ENCODE results near the gene ITFG1.
"Not testable (repeated sequence)": the region's sequence is repeated elsewhere in the genome, so short reads cannot be mapped to it uniquely, and the experiment has no call there.

The ITFG1 gene

DNA sequence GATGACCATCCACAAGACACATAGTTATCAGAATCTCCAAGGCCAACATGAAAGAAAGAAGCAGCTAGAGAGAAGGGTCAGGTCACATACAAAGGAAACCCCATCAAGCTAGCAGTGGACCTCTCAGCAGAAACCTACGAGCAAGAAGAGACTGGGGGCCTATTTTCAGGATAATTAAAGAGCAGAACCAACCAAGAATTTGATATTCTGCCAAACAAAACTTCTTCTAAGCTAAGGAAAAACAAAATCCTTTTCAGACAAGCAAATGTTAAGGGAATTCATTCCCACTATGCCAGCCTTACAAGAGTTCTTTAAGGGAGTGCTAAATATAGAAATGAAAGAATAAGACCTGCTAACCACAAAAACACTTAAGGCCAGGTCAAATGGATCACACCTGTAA, 47.8 kb downstream of the ITFG1 start:
- no peak for DNase-seq

DNA sequence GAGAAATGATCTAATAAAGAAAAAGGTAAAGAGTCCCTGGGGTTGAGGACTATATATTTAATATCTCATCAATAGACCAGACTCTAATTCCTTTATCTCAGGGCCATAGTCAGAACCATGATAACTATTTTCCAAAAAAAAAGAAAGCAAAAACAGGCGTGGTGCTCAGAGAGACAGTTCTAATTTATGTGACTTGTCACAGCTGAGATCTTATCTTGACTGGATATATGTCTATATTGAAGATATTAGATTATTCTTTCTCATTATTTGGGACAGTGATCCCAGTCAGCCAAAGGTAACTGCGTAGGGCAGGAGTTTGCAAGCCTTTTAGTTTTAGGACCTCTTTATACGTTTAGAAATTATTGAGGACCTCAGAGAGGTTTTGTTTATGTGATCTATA, 52.4 kb downstream of the ITFG1 start:
- no peak for DNase-seq

DNA sequence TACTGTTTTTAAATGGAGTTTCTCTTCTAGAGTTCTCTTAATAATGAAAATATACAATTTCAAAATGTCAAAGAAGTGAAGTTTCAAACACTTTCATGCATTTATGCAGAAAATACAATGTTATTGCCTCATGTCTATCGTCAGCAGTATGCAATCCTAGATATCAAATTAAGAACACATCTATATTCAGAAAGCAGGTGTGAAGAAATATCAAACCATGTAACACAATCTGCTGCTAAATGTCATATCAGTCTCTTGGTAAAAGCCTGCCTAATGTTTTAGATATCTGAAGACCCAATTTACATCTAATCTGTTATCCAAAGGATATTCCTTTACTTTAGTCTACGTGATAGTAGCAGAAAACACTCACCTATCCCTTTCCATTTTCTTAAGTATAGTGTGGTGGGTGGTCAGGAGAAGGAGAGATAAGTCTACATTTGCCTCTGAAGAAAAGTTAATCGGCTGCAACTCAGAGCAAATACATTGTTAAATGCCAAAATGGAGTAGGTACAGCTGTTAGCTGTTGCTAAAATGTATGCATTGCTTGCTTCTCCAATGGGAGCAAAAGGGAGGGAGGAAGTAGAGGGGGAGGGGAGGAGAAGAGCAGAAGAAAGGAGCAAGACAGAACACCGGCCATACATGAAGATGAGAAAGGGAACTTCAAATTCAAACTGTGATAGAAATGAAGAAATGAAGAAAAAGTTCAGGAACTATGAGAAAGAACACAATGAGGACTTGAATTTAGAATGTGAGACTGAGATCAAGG, 64.9 kb downstream of the ITFG1 start:
- DNase-seq: no peak

DNA sequence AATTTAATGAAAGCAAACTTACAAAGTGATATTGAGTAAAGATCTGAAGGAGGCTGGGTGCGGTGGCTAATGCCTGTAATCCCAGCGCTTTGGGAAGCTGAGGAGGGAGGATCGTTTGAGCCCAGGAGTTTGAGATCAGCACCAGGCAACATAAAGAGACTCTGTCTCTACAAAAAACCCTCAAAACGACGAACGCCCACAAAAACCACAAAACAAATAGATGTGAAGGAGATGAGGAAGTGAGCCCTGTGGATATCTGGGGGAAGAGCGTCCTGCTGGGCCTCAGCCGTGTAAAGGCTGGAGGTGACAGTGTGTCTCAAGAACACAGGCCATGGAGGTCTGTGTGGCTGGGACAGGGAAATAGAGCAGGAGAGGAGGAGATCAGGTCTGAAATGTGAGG, 68.8 kb downstream of the ITFG1 start:
- DNase-seq: no peak

DNA sequence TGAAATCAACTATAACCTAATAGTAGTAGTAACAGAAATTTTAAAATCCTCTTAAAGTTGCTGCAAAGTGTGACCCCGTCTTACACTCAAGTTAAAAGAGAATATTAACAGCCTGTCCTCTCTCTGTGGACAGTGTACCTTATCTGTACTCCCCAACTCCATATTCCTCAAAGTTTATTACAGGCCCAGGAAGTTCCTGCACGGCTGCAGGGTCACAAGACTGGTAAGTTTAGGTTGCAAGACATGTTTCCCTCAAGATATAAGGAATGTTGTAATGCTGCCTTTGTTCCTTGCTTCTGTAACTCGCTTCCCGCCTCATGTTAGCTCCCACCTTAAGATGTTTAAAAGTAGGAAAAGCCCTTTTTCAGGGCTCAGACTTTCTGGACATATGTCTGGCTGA, 72.2 kb downstream of the ITFG1 start:
- DNase-seq: no peak

DNA sequence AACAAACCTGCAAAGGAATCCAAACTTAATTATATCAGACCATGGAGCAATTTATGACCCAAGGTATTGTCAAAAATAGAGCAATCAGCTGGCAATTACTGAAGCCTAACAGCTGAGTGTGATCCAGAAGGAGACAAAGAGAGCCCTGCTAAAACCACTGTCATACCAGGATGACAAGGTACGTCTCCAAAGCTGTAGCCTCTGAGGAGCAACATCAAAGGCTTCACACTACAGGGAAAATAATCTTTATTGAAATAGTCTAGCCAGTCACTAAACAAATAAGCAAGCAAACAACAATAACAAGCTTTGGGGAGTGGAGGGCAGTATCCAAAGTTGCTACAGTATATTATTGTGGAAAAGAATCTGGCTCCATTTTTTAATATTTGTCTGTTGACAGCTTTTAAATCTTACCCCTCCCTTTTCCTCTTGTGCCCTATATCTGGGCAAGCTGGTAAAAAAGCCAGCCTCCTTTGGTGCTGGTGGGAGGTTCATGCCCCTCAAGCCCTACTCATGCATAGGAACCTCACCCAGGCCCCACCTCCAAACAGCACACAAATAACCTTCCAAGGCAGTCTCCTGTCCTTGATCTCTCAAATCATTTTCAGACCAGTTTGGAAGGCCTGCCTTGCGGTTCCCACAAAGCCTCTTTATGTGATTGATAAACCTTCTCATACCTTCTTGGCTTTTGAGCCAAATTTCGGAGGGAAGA, 73.7 kb downstream of the ITFG1 start:
- DNase-seq: no peak

DNA sequence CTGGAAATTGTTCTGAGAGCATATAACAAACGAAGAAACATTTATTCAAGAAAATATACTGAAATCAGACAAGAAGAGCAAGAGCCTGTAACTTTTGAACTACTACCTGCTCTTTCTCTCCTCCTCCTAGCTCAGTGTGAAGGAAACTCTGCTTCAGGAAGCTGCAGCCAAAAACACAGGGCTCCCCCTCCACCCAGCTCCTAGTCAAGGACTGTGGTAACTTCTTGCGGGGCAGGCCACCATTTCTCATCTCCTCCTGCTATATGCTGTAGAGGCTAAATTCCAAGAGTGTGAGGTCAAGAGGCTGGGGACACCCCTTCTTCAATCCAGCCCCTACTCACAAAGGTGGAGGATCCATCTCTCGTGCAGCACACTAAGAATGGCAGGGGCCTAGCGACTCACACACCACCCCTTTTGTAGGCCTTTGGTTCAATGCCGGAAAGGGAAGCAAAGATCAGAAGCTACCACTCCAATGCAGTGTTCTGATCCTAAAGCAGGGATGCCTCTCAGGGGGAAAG, 74.6 kb downstream of the ITFG1 start:
- no peak for DNase-seq

DNA sequence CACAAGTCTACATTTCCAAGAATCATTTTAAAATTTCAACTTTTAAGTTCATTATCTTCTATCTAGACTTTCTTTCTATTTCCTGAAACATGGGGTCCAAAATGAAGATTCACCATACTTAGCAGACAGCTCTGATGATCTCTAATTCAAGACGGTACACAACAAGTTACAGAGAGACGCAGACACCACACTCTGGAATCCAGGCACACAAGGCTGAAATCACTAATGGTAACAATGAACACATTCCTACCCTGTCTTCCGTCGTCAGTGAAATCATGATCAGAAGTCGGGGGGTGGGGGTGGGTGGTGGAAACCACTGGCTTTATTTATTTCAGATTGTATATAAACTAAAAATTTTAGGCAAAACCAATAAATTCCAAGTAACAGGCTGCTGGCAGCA, 78.5 kb downstream of the ITFG1 start:
- DNase-seq: no peak

DNA sequence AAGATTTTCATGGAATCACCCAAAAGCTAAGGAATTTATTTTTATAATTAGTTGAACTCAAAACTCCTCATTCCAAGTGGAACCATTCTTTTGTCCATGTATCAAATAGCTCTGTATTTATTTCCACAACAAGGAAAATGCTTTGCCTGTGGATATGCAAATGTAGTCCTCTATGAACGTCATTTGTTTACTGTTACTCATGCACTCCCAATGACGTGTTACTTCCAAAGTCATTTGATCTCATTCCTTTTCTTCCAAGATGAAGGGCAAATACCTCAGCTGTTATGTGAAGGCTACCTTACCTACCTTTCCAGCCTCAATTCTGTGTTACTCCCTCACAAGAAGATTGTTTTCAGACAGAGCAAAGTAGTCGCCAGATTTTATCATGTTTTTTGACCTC, 83.7 kb downstream of the ITFG1 start:
- DNase-seq: no peak

DNA sequence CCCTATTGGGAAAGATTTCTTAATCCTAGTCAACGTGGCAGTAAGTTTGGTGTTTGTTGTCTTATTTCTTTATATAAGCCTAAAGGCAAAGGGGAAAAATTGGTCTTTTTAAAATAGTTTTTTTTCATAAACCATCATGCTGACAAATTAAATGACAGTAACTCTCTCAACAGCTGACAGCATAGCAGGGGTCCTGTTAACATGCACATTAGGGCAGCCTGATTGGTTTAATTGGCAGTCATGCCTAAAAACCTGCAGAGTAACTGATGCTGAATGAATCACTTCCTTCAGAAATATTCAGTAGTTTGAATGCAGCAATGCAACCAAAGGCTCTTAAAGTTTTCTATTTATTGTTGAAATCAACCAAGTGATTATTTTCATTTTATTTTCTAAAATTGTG, 85.4 kb downstream of the ITFG1 start:
- DNase-seq: no peak

DNA sequence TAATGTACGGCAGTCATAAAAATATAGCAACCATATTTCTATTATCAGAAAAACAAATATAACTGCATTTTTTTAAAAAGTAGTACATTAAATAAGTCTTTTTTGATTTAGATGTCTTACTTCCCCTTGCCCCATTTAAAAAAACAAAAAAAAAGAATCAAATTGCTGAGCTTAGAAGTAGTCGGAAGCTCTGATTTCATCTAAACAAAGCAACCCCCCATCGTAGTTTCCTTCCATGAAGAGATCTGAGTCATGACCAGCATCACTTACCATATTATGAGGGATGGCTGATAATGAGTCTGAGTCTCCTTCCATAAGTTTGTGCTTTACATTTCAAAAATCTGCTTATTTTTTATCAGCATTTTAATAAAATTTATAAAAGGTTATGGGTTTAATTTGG, 86.2 kb downstream of the ITFG1 start:
- DNase-seq: no peak

DNA sequence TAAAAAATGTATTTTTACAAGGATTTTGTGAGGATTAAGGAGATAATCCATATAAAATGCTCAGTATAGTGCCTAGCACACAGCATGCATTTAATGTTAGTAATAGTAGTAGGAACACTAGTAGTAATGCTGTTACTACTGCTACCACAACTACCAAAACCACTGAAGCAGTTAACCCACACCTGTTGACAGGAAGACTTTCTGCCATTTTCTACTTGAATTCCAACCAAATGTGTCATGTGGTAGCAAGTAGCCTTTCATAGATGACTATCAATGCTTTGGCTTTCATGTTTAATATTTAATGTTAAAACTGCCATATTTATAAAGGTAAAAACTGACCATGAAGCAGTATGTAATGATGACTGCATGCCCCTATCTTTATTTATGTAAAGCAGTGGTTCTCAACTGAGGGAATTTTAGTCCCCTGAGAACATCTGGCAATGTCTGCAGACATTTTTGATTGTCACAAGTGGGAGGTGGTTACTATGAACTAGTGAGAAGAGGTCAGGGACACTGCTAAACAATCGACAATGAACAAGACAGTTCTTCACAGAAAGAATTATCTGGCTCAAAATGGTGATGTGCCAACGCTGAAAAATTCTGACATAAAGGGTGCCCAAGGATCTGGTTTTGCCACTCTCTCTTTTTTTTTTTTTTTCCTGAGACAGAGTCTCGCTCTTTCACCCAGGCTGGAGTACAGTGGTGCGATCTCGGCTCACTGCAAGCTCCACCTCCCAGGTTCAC, 89.4 kb downstream of the ITFG1 start:
- no peak for DNase-seq

DNA sequence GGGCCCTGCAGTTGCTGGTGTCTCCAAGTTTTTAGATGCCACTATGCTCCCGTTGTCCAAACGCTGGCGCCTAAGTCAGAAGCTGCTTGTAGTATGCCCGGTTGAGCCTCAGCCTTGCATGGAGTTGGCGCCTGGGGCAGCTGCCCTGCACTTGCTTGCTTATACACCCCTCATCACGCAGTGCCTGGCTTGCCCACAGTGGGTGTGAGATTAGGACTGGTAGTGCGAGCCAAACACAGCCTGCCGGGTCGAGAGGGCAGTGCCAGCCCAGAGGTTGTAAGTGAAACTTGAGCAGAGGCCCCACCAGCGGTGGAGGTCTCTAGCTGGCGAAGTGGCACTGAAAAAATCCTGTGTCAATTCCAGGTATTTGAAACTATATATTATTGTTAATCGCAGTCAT, 90.3 kb downstream of the ITFG1 start:
- DNase-seq: no peak

DNA sequence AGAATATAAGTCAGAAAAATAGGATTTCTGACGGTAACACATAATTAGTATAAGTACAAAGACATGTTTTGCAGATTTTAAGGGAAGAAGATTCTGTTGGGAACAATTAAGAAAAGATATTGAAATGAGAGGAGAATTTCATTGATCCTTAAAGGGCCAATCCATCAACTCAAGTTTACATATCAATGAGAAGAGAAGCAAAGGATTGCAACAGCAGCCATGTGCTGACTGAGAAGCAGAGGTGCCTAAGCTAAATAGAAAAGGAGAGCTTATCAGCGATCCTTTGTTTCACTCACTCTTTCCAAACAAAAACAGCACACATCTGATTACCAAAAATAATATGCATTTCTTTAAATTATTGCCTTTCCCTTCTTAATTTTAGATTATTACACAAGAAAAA, 94.6 kb downstream of the ITFG1 start:
- no peak for DNase-seq

DNA sequence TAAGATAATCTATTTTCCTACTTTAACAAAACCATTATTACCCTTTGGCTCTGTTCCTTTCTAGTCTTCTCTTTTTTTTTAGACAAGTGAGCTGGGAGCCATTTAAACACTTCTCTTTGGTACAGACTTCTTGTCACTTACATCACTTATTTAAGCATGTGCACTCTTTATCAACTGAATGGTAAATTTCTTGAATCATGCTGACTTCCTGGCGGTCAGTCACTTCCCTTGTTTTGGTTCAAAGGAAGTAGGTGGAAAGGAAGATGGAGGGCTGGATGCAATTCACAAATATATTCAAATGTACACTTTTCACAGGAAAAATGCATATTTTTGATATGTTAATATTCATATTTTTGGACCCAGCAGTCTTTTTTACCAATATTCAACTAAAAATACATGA, 97.1 kb downstream of the ITFG1 start:
- no peak for DNase-seq

DNA sequence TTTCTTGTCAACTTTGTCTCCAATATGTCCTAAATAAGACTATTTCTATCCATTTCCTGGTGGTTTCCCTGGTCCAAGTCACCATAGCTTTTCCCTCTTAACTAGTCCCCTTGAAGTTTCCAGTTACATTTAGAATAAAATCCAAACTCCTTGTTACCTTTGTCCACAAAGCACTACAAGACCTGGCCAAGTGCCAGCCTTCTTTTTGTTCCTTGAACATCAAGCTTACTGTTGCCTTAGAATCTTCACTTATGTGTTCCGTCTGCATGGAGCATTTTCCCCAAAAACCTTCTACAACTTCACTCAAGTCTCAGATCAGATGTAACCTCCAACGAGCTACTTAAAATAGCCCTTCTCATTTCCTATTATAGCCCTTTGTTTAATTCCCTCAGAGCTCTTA, 101.4 kb downstream of the ITFG1 start:
- no peak for DNase-seq

DNA sequence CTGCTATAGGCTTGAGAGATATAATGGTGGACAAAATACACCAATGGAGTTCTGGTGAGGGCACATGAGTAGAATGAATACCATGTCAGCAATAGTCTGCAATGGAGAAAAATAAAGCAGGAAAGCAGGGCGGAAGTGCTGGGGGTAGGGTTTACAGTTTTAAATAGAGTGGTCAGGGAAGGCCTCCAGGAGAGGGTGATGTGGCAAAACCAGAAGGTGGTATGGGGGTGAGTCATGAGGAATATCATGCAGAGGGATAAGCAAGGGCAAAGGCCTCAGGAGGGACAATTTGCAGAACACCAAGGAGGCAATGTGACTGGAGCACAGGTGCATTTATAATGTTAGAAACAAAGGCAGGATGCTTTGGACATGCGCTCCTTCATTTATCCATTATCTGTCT, 102.0 kb downstream of the ITFG1 start:
- DNase-seq: no peak

DNA sequence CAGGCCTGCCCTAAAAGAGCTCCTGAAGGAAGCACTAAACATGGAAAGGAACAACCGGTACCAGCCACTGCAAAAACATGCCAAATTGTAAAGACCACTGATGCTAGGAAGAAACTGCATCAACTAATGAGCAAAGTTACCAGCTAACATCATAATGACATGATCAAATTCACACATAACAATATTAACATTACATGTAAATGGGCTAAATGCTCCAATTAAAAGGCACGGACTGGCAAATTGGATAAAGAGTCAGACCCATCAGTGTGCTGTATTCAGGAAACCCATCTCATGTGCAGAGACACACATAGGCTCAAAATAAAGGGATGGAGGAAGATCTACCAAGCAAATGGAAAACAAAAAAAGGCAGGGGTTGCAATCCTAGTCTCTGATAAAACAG, 111.8 kb downstream of the ITFG1 start:
- not testable (repeated sequence) for DNase-seq

DNA sequence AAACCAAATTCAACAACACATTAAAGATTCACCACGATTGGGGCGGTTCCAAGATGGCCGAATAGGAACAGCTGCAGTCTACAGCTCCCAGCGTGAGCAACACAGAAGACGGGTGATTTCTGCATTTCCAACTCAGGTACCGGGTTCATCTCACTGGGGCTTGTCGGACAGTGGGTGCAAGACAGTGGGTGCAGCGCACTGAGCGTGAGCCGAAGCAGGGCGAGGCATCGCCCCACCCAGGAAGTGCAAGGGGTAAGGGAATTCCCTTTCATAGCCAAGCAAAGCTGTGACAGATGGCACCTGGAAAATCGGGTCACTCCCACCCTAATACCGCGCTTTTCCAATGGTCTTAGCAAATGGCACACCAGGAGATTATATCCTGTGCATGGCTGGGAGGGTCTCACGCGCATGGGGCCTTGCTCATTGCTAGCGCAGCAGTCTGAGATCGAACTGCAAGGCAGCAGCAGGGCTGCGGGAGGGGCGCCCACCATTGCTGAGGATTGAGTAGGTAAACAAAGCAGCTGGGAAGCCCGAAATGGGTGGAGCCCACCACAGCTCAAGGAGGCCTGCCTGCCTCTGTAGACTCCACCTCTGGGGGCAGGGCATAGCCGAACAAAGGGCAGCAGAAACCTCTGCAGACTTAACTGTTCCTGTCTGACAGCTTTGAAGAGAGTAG, 113.7 kb downstream of the ITFG1 start:
- not testable (repeated sequence) for DNase-seq

DNA sequence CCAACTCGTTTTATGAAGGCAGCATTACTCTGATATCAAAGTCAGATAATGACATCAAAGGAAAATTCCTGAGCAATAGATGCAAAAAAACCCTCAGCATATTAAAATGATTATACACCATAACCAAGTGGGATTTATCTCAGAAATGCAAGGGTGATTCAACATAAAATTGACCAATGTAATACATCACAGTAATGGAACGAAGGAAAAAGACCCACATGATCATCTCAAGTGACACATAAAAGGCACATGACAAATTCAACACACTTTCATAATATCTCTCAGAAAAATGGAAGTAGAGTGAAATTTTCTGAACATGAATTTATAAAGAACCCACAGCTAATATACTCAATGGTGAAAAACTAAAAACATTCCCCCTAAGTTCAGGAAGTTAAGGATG, 118.8 kb downstream of the ITFG1 start:
- no peak for DNase-seq

DNA sequence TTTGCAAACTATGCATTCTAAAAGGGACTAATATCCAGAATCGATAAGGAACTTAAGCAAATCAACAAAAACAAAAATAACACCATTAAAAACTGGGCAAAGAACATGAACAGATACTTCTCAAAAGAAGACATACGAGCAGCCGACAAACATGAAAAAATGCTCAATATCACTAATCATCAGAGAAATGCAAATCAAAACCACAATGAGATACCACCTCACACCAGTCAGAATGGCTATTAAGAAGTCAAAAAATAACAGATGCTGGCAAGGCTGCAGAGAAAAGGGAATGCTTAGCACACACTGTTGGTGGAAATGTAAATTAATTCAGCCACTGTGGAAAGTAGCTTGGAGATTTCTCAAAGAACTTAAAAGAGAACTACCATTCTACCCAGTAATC, 130.3 kb downstream of the ITFG1 start:
- not testable (repeated sequence) for DNase-seq

DNA sequence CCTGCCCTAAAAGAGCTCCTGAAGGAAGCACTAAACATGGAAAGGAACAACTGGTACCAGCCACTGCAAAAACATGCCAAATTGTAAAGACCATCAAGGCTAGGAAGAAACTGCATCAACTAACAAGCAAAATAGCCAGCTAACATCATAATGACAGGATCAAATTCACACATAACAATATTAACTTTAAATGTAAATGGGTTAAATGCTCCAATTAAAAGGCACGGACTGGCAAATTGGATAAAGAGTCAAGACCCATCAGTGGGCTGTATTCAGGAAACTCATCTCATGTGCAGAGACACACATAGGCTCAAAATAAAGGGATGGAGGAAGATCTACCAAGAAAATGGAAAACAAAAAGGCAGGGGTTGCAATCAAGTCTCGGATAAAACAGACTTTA, 136.6 kb downstream of the ITFG1 start:
- not testable (repeated sequence) for DNase-seq

DNA sequence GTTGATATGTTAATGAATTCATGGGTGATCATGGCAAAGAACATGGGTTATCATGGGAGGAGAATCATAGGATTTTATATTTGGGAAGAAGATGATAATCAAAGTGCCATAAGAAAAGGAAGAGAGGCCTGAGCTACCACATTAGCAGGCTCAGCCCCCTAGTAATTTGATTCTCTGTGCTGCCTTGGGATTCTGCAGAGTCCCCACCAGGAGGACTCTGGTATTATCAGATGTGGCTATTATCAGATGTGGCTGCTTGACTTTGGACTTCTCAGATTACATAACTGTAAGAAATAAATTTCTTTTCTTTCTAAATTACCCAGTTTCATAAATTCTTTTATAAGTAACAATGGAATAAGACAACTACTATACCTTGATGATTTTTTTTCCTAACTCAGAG, 137.6 kb downstream of the ITFG1 start:
- DNase-seq: no peak
